Hepatocyte (in vitro differentiated cells): ENCODE measurements around the gene SLC38A10.

Experiments used
- CTCF ChIP-seq: fragments of 200-600 bp; sonication (generic); IDR thresholded peaks from 2 replicates; pipeline ENCODE4 v1.5.1; 2016; ENCODE audit warnings: antibody characterized with exemption, mild to moderate bottlenecking; ENCODE audit not compliant: poor library complexity
- EZH2 ChIP-seq: fragments of 200-600 bp; sonication (generic); IDR thresholded peaks from 2 replicates; pipeline ENCODE4 v1.6.1; 2016; ENCODE audit warnings: antibody characterized with exemption, mild to moderate bottlenecking, borderline replicate concordance
- EZH2phosphoT487 ChIP-seq: fragments of 200-600 bp; sonication (generic); IDR thresholded peaks from one replicate; pipeline ENCODE4 v1.6.1; 2018; ENCODE audit warnings: antibody characterized with exemption, mild to moderate bottlenecking, low read depth, moderate library complexity; ENCODE audit not compliant: unreplicated experiment, severe bottlenecking

- peak; percentile 66 for TF ChIP-seq CTCF
- TF ChIP-seq EZH2 = no peak
- no peak for TF ChIP-seq EZH2phosphoT487
Measured at GRCh38 chr17:81241648-81242420, 53.3 kb downstream of the SLC38A10 start.
